NCI-H1417 treated with DMSO at 0.1 percent for 48 hours (cell line): Measurements from ENCODE around the gene ASIC3.
A peak's percentile ranks its signal among the peaks of the same experiment; 100 is the strongest.
"Not testable (repeated sequence)": the region's sequence is repeated elsewhere in the genome, so short reads cannot be mapped to it uniquely, and the experiment has no call there.

Experiments
- DNase-seq: peaks from one replicate; lab custom pipeline; 2025; lab: John Stamatoyannopoulos, UW

ASIC3 gene

DNA sequence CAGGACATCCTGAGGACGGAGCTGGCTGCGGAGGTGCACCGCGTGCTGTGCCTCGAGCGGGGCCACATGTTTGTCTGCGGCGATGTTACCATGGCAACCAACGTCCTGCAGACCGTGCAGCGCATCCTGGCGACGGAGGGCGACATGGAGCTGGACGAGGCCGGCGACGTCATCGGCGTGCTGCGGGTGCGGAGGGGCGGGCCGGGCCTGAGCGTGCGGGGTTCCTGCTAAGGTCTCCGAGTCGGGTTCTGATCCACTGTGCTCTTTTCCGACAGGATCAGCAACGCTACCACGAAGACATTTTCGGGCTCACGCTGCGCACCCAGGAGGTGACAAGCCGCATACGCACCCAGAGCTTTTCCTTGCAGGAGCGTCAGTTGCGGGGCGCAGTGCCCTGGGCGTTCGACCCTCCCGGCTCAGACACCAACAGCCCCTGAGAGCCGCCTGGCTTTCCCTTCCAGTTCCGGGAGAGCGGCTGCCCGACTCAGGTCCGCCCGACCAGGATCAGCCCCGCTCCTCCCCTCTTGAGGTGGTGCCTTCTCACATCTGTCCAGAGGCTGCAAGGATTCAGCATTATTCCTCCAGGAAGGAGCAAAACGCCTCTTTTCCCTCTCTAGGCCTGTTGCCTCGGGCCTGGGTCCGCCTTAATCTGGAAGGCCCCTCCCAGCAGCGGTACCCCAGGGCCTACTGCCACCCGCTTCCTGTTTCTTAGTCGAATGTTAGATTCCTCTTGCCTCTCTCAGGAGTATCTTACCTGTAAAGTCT lies 34.4 kb upstream of the ASIC3 start:
- DNase-seq: peak; percentile 59

DNA sequence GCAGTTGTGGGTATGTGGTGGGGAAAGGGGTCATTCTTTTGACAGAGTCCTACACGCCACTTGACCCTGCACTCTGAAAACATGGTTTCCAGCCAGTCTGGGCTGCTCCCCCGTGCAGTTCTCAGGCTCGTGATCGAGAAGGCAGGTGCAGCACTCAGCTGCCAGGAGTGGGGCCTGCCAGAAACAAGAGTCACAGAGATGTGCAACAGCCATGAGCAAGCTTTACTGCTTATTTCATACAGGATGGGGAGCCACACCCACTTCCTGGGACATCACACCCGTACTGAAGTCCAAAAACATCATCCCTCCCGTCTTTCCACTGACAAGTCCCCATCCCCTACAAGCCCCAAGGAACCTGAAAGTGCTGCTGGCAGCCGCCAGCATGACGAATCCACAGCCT lies 33.4 kb upstream of the ASIC3 start:
- DNase-seq: no peak

DNA sequence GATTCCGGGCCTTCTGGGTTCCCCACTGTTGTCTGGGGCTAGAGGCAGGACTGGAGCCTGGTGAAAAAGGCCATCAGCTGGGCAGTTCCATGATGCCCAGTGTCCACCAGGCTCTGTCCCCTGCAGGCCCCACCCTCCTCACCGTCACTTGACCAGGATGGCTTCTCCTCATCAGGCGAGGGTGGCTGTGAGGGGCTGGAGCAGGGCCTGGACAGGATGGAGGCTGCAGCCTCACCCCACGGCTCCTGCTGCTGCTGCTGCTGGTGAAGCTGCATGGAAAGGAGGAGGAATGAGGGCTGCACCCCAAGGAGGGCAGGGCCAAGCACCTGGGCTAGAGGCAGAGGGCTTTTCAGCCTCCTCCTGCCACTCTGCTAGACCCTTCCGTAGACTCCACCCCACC lies 32.4 kb upstream of the ASIC3 start:
- DNase-seq: no peak

- DNase-seq: no peak
Observed at GRCh38 chr7:151016505-151016904, 31.8 kb upstream of the ASIC3 start.

DNA sequence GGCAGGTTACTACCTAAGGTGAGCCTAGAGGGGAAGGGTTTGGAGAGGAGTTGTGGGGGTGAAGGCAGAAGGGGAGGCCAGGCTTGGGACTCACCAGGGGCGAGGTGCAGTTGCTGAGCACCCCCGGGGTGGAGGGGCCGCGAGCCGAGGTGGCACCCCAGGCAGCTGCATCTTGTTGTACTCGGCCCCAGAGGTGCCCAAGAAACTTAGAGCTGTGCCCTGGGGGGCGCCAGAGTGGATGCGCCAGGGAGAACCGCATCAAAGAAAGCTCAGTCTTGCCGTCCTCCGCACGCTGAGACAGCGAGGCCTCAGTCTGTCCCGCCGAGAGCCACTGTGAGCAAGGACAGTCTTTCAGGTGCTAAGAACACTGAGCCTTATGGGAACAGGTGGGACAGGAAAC lies 31.4 kb upstream of the ASIC3 start:
- DNase-seq: no peak

DNA sequence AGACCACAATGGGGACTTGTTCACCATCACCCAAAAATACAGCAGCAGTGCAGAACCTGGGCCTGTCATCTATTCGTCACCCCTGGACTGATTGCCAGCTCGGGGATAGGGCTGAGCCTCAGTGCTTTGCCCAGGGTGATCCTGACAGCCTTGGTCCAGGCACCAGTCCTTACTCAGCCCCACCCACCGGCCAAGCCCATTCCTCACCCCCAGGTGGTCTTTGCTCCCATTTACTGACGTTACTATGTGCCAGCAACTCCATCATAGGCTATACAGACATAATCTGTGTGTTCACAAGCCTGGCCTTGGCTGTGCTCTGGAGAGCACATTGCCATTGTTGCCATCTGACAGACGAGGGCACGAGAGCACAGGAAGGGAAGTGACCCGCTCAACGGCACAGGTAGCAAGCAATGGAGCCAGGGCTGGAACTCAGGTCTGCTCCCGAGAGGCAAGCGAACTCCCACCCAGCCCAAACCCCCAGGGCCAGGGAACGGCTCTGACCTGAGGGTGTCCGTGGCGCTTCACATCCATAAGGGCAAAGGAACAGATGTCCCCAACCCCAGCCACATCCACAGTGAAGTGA lies 30.9 kb upstream of the ASIC3 start:
- DNase-seq: no peak

DNA sequence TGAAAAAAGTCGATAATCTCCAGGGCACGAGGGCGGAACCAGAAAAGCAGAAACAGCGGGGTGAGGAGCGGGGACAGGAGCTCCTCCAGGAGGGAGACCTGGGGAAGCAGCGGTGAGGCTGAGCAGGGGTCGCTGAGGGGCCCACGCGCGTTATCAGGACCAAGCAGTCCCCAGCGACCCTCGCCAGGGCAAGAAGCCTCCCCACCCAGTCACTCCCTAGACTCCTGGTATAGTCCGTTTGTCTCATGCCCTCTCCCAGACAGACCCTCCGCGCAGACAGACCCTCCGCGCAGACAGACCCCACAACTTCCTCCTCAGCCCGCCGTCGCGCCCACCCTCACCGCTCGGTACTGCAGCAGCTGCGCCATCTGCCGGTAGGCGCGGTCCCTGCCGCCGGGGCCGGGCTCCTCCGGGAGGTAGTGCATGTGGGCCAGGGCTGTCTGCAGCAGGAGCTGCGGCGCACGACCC lies 30.3 kb upstream of the ASIC3 start:
- DNase-seq: peak; percentile 48

GRCh38 chr7:151018421-151019129 lies 29.8 kb upstream of the ASIC3 start:
- peak; percentile 65 for DNase-seq

- DNase-seq: no peak
Observed at GRCh38 chr7:151019130-151019447, 29.2 kb upstream of the ASIC3 start.

DNA sequence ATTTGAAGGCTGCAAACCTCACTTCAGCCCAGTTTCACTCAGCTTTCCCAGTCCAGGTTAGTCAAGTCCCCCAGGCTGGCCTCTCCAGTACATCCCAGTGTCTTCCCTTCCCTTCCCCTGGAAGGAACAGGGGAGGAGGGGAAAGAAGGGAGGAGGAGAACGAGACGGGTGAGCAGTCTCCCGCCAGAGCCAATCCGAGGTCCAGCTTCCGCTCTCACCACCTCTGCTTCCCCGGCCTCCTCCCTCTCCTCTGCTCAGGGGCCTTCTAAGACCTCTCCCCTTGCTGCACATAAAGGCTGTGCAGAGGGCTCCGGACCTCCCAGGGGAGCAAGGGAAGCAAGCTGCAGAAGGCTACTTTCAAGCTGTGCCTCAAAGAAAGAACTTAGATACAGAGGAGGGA lies 28.1 kb upstream of the ASIC3 start:
- DNase-seq: no peak

GRCh38 chr7:151023232-151023631 lies 25.1 kb upstream of the ASIC3 start:
- no peak for DNase-seq

DNA sequence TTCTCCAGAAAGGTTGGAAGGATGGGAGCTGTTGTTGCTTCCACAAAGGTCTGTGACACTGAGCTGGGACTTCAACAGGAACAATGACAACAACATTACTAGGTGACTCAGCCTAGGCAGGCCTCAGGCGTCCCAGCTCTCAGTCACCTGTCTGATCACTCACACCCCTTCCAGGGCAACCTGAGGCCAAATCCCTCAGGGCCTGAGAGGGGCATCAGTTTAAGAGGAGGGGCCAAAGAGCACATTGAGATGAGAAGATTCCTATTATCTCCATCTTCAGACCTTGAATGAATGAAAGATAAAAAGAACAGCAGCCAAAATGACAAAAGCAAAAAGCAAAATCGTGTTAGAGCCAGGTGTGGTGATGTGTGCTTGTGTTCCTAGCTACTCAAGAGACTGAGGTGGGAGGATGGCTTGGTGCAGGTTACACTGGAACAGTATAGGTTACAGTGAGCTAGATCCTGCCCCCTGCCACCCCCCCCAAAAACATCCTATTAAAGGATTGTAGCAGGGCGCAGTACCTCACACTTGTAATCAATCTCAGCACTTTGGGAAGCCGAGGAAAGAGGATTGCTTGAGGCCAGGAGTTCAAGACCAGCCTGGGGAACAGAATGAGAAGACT lies 23.8 kb upstream of the ASIC3 start, which contains the start of gene ATG9B:
Gene ATG9B, minus strand, starts transcription at position 60 of the 622 bp plus-strand sequence. CDS start 71 bp downstream, outside the sequence.
- no peak for DNase-seq

- DNase-seq: no peak
Observed at GRCh38 chr7:151025924-151026671, 22.2 kb upstream of the ASIC3 start.

- not testable (repeated sequence) for DNase-seq
Observed at GRCh38 chr7:151026771-151027727, 21.3 kb upstream of the ASIC3 start.

GRCh38 chr7:151027728-151028130 lies 20.6 kb upstream of the ASIC3 start:
- DNase-seq: not testable (repeated sequence)

GRCh38 chr7:151028131-151028947 lies 20.0 kb upstream of the ASIC3 start, which contains the start of gene ABCB8:
ABCB8 (plus strand) TSS chr7:151028450; CDS start chr7:151028516, 66 bp downstream.
- peak; percentile 98 for DNase-seq

DNA sequence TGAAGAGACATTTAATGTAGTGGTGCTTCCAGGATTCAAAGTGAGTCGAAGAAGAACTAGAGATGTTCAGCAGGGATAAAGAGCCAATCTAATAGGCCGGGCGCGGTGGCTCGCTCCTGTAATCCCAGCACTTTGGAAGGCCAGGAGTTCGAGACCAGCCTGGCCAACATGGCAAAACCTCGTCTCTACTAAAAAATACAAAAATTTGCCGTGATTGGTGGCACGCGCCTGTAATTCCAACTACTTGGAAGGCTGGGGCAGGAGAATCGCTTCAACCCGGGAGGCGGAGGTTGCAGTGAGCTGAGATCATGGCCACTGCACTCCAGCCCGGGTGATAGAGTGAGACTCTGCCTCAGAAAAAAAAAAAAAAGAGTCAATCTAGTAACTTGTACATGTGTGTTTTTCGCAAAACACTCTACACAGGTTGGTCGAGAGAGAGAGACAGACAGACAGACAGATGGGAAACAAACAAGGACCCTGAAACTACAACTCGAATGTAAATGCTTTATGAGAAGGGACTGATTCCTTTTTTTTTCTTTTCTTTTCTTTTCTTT lies 19.3 kb upstream of the ASIC3 start:
- DNase-seq: no peak

- no peak for DNase-seq
Observed at GRCh38 chr7:151031011-151031410, 17.3 kb upstream of the ASIC3 start.
